Kidney (tissue), 14 donors: ENCODE results near the gene LMBR1L. TPM values are rescaled to one million over a fixed set of nuclear protein-coding genes. Genes with fewer than 3 reads are reported as not detected.
"Not testable (repeated sequence)": the region's sequence is repeated elsewhere in the genome, so short reads cannot be mapped to it uniquely, and the experiment has no call there.

ENCODE experiments used
- DNase-seq, 5 donors: peaks; one replicate each; pipeline ENCODE4 v3.0.0-alpha.2; 2013 to 2020
- FAIRE-seq: peaks from 2 replicates; lab custom pipeline; 2012; peaks lifted over from hg19 to GRCh38; lab: Jason Lieb, UNC
- H3K27ac ChIP-seq, 2 donors: one replicate each; pipeline ENCODE4 v1.7.0; 2013; ENCODE audit warnings: low read depth in 2 of 2, low read length in 2 of 2, inconsistent platforms in 1 of 2
- H3K27me3 ChIP-seq: one replicate; pipeline ENCODE4 v1.7.1; 2013; ENCODE audit warnings: low read length, inconsistent platforms; ENCODE audit not compliant: control insufficient read depth, insufficient read depth
- H3K36me3 ChIP-seq, 3 donors: one replicate each; pipeline versions ENCODE4 v1.7.0 to v1.7.1; 2013; ENCODE audit warnings: low read length in 3 of 3, control low read depth in 1 of 3, inconsistent platforms in 1 of 3; ENCODE audit not compliant: insufficient read depth in 3 of 3, control insufficient read depth in 2 of 3
- H3K4me1 ChIP-seq, 3 donors: one replicate each; pipeline versions ENCODE4 v1.7.0 to v1.7.1; 2013; ENCODE audit warnings: low read length in 3 of 3, inconsistent platforms in 1 of 3, low read depth in 1 of 3; ENCODE audit not compliant: control insufficient read depth in 2 of 3, insufficient read depth in 2 of 3
- H3K4me3 ChIP-seq, 3 donors: one replicate each; pipeline versions ENCODE4 v1.7.0 to v1.8.1; 2013; ENCODE audit warnings: low read length in 3 of 3, control low read depth in 1 of 3, inconsistent platforms in 1 of 3
- H3K9ac ChIP-seq, 3 donors: one replicate each; pipeline versions ENCODE4 v1.7.0 to v1.7.1; 2013; ENCODE audit warnings: low read length in 3 of 3, control low read depth in 1 of 3, inconsistent platforms in 1 of 3
- H3K9me3 ChIP-seq, 3 donors: one replicate each; pipeline versions ENCODE4 v1.7.0 to v1.7.1; 2013; ENCODE audit warnings: low read length in 3 of 3, control low read depth in 1 of 3, inconsistent platforms in 1 of 3; ENCODE audit not compliant: control insufficient read depth in 2 of 3, insufficient read depth in 1 of 3
- CTCF ChIP-seq: IDR thresholded peaks from 3 replicates; pipeline ENCODE4 v1.5.1; 2012; ENCODE audit warnings: mild to moderate bottlenecking, moderate library complexity, borderline replicate concordance; ENCODE audit not compliant: insufficient read depth; ENCODE audit errors: extremely low read depth
- intact Hi-C: fragments of 100-400 bp; cut with DNase I; formaldehyde crosslinking; loops from one replicate; pipeline ENCODE4 v1.11.1; 2022
- polyA plus RNA-seq: library from polyadenylated mRNA; stranded (reverse); fragments of 350-450 nt; fragmentation: Illumina TruSeq; extraction: RNeasy Lipid Tissue Mini Kit (QIAGEN cat#74804); gene quantifications from one replicate; pipeline ENCODE4 v1.2.3, GENCODE V29; 2014; ENCODE audit warnings: low read depth, low replicate concordance; ENCODE audit not compliant: insufficient read depth
- total RNA-seq: library from RNA; stranded (reverse); fragmentation: NEBNext Ultra II Directional; extraction: Animal tissue kit (Norgen Biotek cat#: 25700); gene quantifications from one replicate; pipeline ENCODE4 v1.2.1, GENCODE V29; 2021
- donor health status: control.
- donor health status: control.
- donor health status: control.
- donor health status: control.
- donor health status: control.
- donor health status: DM: yes; HTN: yes; CAD: no.
- donor health status: Normal renal cell carcinoma (clear cell type).

LMBR1L gene
- total and polyA plus RNA-seq, 2 donors from 2014 or later, result 21.2 to 64.8 TPM

- Histone ChIP-seq H3K27ac (no peak overlapping the region), H3K4me3 (no peak overlapping the region), H3K9me3 (no peaks in the 10 kb centered on the region), H3K27me3 (no peaks in the 10 kb centered on the region), H3K9ac (no peak overlapping the region), H3K4me1 (no peaks in the 10 kb centered on the region), H3K36me3 (no peaks in the 10 kb centered on the region)
- intact Hi-C loops, result no loop called here
- DNase-seq, result no peak
- TF ChIP-seq CTCF, result no peak
- FAIRE-seq, result no peak
These were observed 27.9 kb upstream of the LMBR1L start for GRCh38 chr12:49138587-49138986.

- Histone ChIP-seq H3K9me3 (no peaks in the 10 kb centered on the region), H3K4me3 (no peak overlapping the region), H3K27ac (no peak overlapping the region), H3K27me3 (no peaks in the 10 kb centered on the region), H3K4me1 (peaks cover 0 to under 1% (median 0%) of the 10 kb centered on the region in 3 donors), H3K9ac (no peak overlapping the region), H3K36me3 (no peaks in the 10 kb centered on the region)
- intact Hi-C loops, result no loop called here
- FAIRE-seq, result no peak
- DNase-seq, result no peak
- no peak for TF ChIP-seq CTCF
These were observed 26.8 kb upstream of the LMBR1L start for GRCh38 chr12:49137476-49137875.

- H3K9me3 ChIP-seq, H3K27ac ChIP-seq, FAIRE-seq, H3K9ac ChIP-seq, H3K27me3 ChIP-seq, H3K4me1 ChIP-seq, DNase-seq, H3K4me3 ChIP-seq, intact Hi-C loops, H3K36me3 ChIP-seq: not testable (repeated sequence)
These were observed 26.4 kb upstream of the LMBR1L start for GRCh38 chr12:49136997-49137396.

GRCh38 chr12:49133590-49133989 is 22.9 kb upstream of the LMBR1L start:
- no peak for TF ChIP-seq CTCF
- Histone ChIP-seq H3K9me3 (no peaks in the 10 kb centered on the region), H3K9ac (no peak overlapping the region), H3K27ac (no peak overlapping the region), H3K4me1 (peaks cover 0 to 18% (median 5%) of the 10 kb centered on the region in 3 donors), H3K4me3 (no peak overlapping the region), H3K36me3 (peaks cover 4 to 14% (median 7%) of the 10 kb centered on the region in 3 donors), H3K27me3 (no peaks in the 10 kb centered on the region)
- no peak for FAIRE-seq
- DNase-seq, result no peak
- intact Hi-C loops, result no loop called here
